Peyer's patch (tissue), 4 donors: ENCODE data around the gene HES5.

ENCODE experiments used
- POLR2A ChIP-seq, 2 donors: fragments of 450-650 bp; IDR thresholded peaks; one replicate each; pipeline ENCODE4 v1.5.1; 2017; ENCODE audit warnings: antibody characterized with exemption in 2 of 2, mild to moderate bottlenecking in 2 of 2, moderate library complexity in 2 of 2
- TF ChIP-seq, protein P1 (sequence below), 6 experiments: fragments of 450-650 bp in 4 of 6; fragments of 200-600 bp in 2 of 6; sonication (generic) in 1 of 6; IDR thresholded peaks; one replicate each; pipeline ENCODE4 v1.5.1; 2017 to 2019; ENCODE audit warnings: antibody characterized with exemption in 6 of 6, mild to moderate bottlenecking in 3 of 6, moderate library complexity in 1 of 6

DNA sequence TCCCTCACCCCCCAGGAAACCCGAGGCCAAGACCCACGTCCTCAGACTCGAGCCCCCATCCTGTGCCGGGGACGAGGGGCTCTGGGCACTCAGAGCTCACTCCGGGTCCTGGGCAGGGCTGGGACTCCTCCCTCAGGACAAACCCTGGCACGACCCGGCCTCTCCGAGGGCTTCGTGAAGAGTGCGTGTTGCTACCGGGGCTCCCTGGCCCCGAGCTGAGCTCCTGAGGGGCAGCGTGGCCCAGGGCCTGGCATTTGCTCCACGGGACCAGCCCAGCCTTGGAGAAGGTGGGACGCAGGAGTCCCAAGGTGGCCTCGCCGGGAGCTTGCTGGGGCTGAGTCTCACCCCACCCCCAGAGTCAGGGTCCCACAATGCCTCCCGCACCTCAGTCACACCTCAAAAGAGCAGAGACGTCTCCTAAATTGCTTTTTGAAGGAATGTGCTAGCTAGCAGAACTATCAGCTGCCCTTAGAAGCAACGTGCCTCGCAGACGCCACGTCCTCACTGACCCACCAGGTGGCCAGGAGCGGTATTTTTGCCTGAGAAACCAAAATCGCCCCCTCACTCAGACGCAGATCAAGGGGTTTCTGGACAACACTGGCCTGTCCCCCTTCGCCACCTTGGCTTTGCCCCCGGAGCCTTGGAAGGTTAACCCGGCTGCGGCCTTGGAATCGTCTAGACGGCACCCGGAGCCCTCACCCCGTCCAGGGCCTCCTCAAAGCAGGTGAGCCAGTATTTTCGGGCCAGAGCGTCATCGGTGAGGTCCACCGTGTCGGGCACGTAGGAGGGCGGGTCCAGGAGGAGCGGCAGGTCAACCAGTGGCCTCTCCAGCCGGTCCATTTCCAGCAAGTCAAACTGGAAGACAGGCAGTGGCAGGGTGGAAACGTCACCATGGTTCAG lies 14.9 kb downstream of the HES5 start:
- TF ChIP-seq, protein P1, sequence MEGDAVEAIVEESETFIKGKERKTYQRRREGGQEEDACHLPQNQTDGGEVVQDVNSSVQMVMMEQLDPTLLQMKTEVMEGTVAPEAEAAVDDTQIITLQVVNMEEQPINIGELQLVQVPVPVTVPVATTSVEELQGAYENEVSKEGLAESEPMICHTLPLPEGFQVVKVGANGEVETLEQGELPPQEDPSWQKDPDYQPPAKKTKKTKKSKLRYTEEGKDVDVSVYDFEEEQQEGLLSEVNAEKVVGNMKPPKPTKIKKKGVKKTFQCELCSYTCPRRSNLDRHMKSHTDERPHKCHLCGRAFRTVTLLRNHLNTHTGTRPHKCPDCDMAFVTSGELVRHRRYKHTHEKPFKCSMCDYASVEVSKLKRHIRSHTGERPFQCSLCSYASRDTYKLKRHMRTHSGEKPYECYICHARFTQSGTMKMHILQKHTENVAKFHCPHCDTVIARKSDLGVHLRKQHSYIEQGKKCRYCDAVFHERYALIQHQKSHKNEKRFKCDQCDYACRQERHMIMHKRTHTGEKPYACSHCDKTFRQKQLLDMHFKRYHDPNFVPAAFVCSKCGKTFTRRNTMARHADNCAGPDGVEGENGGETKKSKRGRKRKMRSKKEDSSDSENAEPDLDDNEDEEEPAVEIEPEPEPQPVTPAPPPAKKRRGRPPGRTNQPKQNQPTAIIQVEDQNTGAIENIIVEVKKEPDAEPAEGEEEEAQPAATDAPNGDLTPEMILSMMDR (IDR thresholded peaks at IDR 0.05) = no peak
- no peak for TF ChIP-seq POLR2A (IDR thresholded peaks at IDR 0.05)
